ENCODE measurements around the gene OSBPL8. TPM values are rescaled to one million over a fixed set of nuclear protein-coding genes. Genes with fewer than 3 reads are reported as not detected.

Gene OSBPL8
- total and polyA plus RNA-seq, 10 of the 15 experiments (the other 5 are each of a cell fraction or from before 2014, with no cell fraction given): 10.4 to 58.0 (median 32.0) TPM

DNA sequence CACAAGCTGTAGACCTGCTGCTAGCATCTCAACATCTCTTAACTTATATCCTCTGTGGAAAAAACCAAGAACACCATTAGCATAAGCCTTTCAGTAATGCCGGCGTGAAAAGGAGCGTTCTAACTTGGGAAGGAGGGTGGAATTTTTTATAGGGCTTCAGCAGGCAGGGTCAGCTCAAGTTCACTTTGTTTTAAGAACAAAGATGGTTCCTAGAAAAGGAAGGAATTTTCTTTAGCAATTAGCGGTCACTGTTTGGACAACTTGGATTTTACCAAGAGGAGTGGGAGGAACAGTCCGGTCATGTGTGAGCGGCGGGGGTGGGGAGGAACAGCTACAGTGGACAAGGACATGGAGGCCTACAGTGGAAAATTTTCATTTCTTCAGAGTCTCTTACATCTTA, 247.3 kb downstream of the OSBPL8 start:
- H4K20me1 ChIP-seq (ENCODE audit: control insufficient read depth, insufficient read depth): no peaks in the 10 kb centered on the region
- ChIA-PET POLR2A (no interaction called here), CTCF (interaction anchor here (0.7 kb wide), 1 partner anchor 204 kb away, joined by 4 read pairs; no protein-coding TSS in a partner anchor), SMC1A (ENCODE audit: uncharacterized antibody, unreplicated experiment) (no interaction called here), RAD21 (ENCODE audit: unreplicated experiment) (no interaction called here)
- no peak overlapping the region for H3K4me2 ChIP-seq (ENCODE audit: control insufficient read depth, insufficient read depth)
- H3K9ac ChIP-seq (ENCODE audit: control insufficient read depth, insufficient read depth, low read length): no peak overlapping the region
- H2AFZ ChIP-seq (ENCODE audit: control insufficient read depth, low read depth, low read length): no peak overlapping the region
- H3K79me2 ChIP-seq (ENCODE audit: control insufficient read depth, insufficient read depth, low read length): no peaks in the 10 kb centered on the region
- DNase-seq (ENCODE audit: low read depth, low spot score): no peak
- TF ChIP-seq, protein P1, sequence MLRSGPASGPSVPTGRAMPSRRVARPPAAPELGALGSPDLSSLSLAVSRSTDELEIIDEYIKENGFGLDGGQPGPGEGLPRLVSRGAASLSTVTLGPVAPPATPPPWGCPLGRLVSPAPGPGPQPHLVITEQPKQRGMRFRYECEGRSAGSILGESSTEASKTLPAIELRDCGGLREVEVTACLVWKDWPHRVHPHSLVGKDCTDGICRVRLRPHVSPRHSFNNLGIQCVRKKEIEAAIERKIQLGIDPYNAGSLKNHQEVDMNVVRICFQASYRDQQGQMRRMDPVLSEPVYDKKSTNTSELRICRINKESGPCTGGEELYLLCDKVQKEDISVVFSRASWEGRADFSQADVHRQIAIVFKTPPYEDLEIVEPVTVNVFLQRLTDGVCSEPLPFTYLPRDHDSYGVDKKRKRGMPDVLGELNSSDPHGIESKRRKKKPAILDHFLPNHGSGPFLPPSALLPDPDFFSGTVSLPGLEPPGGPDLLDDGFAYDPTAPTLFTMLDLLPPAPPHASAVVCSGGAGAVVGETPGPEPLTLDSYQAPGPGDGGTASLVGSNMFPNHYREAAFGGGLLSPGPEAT (IDR thresholded peaks at IDR 0.05; ENCODE audit: low read depth): no peak
- TF ChIP-seq PML (IDR thresholded peaks at IDR 0.05; ENCODE audit: low read length) (no peak), CREB1 (IDR thresholded peaks at IDR 0.05; ENCODE audit: low read depth) (no peak), PKNOX1 (IDR thresholded peaks at IDR 0.05) (no peak), HDGF (IDR thresholded peaks at IDR 0.05) (no peak), FOXK2 (IDR thresholded peaks at IDR 0.05) (no peak), LARP7 (IDR thresholded peaks at IDR 0.05) (no peak), CEBPZ (IDR thresholded peaks at IDR 0.05; ENCODE audit: low read depth, low read length) (no peak), ZNF207 (IDR thresholded peaks at IDR 0.05; ENCODE audit: borderline replicate concordance) (no peak), ASH2L (IDR thresholded peaks at IDR 0.05; ENCODE audit: borderline replicate concordance, low read depth) (no peak), IKZF2 (IDR thresholded peaks at IDR 0.05) (no peak)
- TF ChIP-seq, protein P2, sequence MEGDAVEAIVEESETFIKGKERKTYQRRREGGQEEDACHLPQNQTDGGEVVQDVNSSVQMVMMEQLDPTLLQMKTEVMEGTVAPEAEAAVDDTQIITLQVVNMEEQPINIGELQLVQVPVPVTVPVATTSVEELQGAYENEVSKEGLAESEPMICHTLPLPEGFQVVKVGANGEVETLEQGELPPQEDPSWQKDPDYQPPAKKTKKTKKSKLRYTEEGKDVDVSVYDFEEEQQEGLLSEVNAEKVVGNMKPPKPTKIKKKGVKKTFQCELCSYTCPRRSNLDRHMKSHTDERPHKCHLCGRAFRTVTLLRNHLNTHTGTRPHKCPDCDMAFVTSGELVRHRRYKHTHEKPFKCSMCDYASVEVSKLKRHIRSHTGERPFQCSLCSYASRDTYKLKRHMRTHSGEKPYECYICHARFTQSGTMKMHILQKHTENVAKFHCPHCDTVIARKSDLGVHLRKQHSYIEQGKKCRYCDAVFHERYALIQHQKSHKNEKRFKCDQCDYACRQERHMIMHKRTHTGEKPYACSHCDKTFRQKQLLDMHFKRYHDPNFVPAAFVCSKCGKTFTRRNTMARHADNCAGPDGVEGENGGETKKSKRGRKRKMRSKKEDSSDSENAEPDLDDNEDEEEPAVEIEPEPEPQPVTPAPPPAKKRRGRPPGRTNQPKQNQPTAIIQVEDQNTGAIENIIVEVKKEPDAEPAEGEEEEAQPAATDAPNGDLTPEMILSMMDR (IDR thresholded peaks at IDR 0.05 in 2 of 3, conservative IDR thresholded peaks at IDR 0.05 in 1 of 3; ENCODE audit: control insufficient read depth in 2 of 3, extremely low read depth in 1 of 3, insufficient read depth in 1 of 3, low read depth in 3 of 3, low read length in 3 of 3): no peak
- TF ChIP-seq, protein P3, sequence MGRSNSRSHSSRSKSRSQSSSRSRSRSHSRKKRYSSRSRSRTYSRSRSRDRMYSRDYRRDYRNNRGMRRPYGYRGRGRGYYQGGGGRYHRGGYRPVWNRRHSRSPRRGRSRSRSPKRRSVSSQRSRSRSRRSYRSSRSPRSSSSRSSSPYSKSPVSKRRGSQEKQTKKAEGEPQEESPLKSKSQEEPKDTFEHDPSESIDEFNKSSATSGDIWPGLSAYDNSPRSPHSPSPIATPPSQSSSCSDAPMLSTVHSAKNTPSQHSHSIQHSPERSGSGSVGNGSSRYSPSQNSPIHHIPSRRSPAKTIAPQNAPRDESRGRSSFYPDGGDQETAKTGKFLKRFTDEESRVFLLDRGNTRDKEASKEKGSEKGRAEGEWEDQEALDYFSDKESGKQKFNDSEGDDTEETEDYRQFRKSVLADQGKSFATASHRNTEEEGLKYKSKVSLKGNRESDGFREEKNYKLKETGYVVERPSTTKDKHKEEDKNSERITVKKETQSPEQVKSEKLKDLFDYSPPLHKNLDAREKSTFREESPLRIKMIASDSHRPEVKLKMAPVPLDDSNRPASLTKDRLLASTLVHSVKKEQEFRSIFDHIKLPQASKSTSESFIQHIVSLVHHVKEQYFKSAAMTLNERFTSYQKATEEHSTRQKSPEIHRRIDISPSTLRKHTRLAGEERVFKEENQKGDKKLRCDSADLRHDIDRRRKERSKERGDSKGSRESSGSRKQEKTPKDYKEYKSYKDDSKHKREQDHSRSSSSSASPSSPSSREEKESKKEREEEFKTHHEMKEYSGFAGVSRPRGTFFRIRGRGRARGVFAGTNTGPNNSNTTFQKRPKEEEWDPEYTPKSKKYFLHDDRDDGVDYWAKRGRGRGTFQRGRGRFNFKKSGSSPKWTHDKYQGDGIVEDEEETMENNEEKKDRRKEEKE (IDR thresholded peaks at IDR 0.05): no peak
- ATAC-seq: no peak
- no peaks in the 10 kb centered on the region for H3K27me3 ChIP-seq (replicated peaks in 1 of 2; ENCODE audit: control insufficient read depth in 2 of 2, insufficient read depth in 2 of 2, low read length in 1 of 2)
- no peak overlapping the region for H3K27ac ChIP-seq (ENCODE audit: control insufficient read depth, insufficient read depth)
- no peaks in the 10 kb centered on the region for H3K36me3 ChIP-seq (ENCODE audit: control insufficient read depth in 2 of 2, insufficient read depth in 2 of 2, low read length in 1 of 2)
- H3K4me1 ChIP-seq (ENCODE audit: control insufficient read depth, insufficient read depth, low read length): no peaks in the 10 kb centered on the region
- WGBS (ENCODE audit: insufficient coverage, insufficient replicate concordance, low lambda C conversion rate, missing lambda C conversion rate): 85% methylated on average over 7 of the region's 7 CpGs
- BruUV-seq (replicated peaks): no TSS peak
- in situ Hi-C loops (cut with MboI): no loop called here
- intact Hi-C loops (cut with micrococcal nuclease; ENCODE audit: unreplicated experiment): no loop called here
- no peak for FAIRE-seq
- no peaks in the 10 kb centered on the region for H3K9me3 ChIP-seq (replicated peaks; ENCODE audit: control insufficient read depth, insufficient read depth, low read length)
- H3K4me3 ChIP-seq: no peak overlapping the region

All from GM12878 (cell line).